Astrocyte of the cerebellum (primary cell): ENCODE data around the gene RUSC2.

Experiments used
- DNase-seq: peaks from one replicate; pipeline ENCODE4 v3.0.0-alpha.2; 2011; ENCODE audit warnings: low read depth
- H3K4me3 ChIP-seq: 2 replicates; pipeline ENCODE4 v1.5.1; 2011; ENCODE audit warnings: mild to moderate bottlenecking, low read depth, low read length, moderate library complexity
- CTCF ChIP-seq: IDR thresholded peaks from 2 replicates; pipeline ENCODE4 v1.5.1; 2012; ENCODE audit warnings: low read length, low read depth, moderate library complexity, mild to moderate bottlenecking; ENCODE audit errors: missing control alignments
- in situ Hi-C: cut with HindIII; loops from 2 replicates; pipeline ENCODE4 v1.10.0; 2017; ENCODE audit warnings: low sequenced_read_pairs

The RUSC2 gene

GRCh38 chr9:35516479-35516878, 26.6 kb downstream of the RUSC2 start:
- no peak for DNase-seq
- in situ Hi-C loops, result no loop called here
- no peak overlapping the region for H3K4me3 ChIP-seq
- no peak for TF ChIP-seq CTCF

GRCh38 chr9:35517131-35517530, 27.2 kb downstream of the RUSC2 start:
- DNase-seq, result no peak
- no peak for TF ChIP-seq CTCF
- in situ Hi-C loops, result no loop called here

GRCh38 chr9:35517552-35518224, 27.8 kb downstream of the RUSC2 start:
- no peak for DNase-seq

More at GRCh38 chr9:35517131-35517530, 27.2 kb downstream of the RUSC2 start:
- H3K4me3 ChIP-seq, result no peak overlapping the region

GRCh38 chr9:35518225-35518821, 28.4 kb downstream of the RUSC2 start:
- no peak for TF ChIP-seq CTCF
- in situ Hi-C loops, result no loop called here
- peak; percentile 75 for DNase-seq
- no peak overlapping the region for H3K4me3 ChIP-seq

More at GRCh38 chr9:35517552-35518224, 27.8 kb downstream of the RUSC2 start:
- TF ChIP-seq CTCF, result no peak
- in situ Hi-C loops, result no loop called here
- no peak overlapping the region for H3K4me3 ChIP-seq

GRCh38 chr9:35518981-35519679, 29.2 kb downstream of the RUSC2 start:
- in situ Hi-C loops, result no loop called here
- no peak overlapping the region for H3K4me3 ChIP-seq
- TF ChIP-seq CTCF, result no peak
- no peak for DNase-seq

GRCh38 chr9:35519692-35520363, 29.9 kb downstream of the RUSC2 start:
- DNase-seq, result no peak
- no peak overlapping the region for H3K4me3 ChIP-seq
- in situ Hi-C loops, result no loop called here
- no peak for TF ChIP-seq CTCF
